Hepatic stellate cell (primary cell): Measurements from ENCODE around the gene ODF2L.

Source experiments
- DNase-seq: peaks from one replicate; pipeline ENCODE4 v3.0.0; 2011; ENCODE audit warnings: low spot score

ODF2L gene, protein sequence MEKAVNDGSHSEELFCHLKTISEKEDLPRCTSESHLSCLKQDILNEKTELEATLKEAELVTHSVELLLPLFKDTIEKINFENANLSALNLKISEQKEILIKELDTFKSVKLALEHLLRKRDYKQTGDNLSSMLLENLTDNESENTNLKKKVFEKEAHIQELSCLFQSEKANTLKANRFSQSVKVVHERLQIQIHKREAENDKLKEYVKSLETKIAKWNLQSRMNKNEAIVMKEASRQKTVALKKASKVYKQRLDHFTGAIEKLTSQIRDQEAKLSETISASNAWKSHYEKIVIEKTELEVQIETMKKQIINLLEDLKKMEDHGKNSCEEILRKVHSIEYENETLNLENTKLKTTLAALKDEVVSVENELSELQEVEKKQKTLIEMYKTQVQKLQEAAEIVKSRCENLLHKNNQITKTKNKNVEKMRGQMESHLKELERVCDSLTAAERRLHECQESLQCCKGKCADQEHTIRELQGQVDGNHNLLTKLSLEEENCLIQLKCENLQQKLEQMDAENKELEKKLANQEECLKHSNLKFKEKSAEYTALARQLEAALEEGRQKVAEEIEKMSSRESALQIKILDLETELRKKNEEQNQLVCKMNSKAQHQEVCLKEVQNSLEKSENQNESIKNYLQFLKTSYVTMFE

DNA sequence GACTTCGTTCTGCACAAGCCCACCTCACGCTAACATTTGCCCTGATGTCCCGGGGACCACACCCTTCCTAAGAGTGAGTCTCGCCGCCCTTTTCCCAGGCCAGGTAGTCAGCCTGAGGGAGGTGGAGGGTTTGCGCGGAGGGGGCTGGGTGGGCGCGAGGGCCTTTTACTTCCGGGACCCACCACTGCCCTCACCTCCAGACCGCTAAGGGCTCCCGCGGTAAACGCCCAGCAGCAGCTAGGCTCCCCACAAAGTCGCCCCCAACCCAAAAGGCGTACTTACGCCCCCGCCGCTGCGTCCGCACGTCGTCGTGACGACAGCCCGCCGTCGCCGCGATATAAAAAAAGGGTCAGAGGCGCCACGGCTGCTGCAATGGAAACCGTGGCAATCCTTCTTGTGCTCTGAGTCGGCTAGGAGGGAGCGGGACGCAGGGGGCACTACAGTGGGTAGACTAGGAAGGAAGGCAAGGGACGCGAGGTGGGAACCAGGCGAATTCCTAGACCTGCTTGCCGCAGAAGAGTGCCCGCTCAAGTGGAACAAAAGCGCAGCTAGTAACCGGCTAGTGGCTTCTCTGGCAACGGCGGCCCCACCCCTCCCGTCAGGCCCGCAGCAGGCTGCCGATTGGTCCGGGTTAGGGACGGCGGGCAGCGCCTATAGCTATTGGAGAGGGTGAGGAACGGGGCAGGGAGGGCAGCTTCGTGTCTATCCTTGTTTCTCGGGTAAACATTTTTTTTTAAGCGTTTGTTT is at the start of gene ODF2L:
ODF2L (minus strand) TSS at position 573 of the 747 bp plus-strand sequence. CDS start 9,296 bp downstream, outside the sequence.
- DNase-seq = peak; percentile 80

GRCh38 chr1:86445919-86446318 is 49.8 kb upstream of the ODF2L start:
- no peak for DNase-seq

- no peak for DNase-seq
These were observed 45.9 kb upstream of the ODF2L start for GRCh38 chr1:86441997-86442396.

GRCh38 chr1:86441581-86441980 is 45.5 kb upstream of the ODF2L start:
- no peak for DNase-seq

- no peak for DNase-seq
These were observed 39.9 kb upstream of the ODF2L start for GRCh38 chr1:86436041-86436440.

DNA sequence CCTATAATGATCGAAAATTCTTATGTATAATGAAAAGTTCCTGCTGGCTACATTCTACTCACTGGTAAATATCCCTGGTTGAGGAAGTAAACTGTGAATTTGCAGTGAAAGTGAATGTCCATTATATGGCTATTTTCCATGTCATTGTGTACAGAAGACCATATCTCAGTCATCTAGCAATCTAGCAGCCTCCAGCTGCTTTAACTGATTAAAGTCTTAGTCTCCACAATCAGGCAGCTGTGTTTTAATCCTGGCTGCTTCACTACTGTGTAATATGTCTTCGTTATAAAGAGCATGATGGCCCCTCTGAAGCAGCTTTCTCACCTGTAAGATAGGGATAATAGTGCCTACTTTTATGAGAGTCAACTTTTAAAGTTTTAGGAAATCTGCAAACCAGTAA is 39.2 kb upstream of the ODF2L start:
- DNase-seq = no peak

DNA sequence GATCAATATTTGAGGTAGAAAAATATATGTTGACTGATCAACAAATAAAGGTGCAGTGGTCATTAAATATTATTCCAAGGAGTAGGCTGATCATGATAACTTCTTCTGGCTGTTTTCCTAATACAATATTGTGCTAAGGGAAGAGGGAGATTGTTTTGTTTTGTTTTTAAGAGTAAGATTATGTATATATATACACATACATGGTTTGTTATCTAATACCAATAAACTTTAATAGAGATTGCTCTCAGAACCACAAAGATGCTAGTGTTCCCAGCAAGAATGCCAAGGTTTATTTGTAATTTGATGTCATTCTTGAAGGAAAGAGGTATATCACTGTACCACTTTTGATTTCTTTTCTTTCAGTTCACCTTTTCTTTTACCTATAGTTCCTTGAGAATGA is 37.9 kb upstream of the ODF2L start:
- DNase-seq = no peak

DNA sequence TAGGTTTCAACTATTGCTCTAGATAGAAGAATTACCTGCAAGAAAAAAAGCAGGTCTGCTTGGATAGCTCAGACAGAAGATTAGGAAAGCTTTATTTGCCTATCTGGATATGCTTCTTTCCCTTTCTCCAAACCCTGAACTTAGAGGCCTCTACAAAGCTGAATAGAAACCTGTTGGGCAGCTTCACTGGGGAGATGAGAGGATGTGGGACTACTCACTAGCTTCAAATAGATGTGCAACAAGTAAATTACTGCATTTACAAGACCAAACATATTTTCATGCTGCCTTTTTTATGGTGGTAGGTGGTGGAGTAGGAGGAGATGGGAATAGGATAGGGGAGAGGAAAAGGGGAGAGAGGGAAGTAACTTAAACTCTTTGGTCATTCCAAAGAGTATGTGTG is 34.3 kb upstream of the ODF2L start:
- DNase-seq = no peak

GRCh38 chr1:86429835-86430234 is 33.7 kb upstream of the ODF2L start:
- DNase-seq = peak; percentile 58

GRCh38 chr1:86429122-86429725 is 33.1 kb upstream of the ODF2L start:
- DNase-seq = no peak

GRCh38 chr1:86423873-86424272 is 27.8 kb upstream of the ODF2L start, which contains the start of gene CLCA2:
CLCA2 (plus strand) TSS chr1:86424171; CDS start chr1:86424248, 77 bp downstream.
- no peak for DNase-seq

DNA sequence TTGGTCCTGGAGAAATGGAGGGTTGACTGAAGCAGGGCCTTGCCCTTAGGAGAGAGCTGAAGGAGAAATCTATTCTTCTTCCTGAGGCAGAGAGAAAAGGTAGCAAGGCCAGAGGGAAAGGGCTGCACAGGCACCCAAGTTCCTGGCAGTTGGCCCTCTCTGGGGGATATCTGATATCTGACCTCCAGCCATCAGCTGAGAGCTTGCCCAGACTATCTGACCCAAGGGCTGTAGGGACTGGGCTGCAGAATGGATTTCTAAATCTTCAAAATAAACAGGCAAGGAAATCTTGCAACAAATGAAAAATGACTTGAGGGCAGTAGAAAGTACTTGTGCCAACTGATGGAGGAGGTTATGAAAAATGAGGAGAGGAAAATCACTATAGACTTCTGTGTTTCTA is 27.4 kb upstream of the ODF2L start:
- no peak for DNase-seq

GRCh38 chr1:86421601-86422280 is 25.6 kb upstream of the ODF2L start:
- no peak for DNase-seq

DNA sequence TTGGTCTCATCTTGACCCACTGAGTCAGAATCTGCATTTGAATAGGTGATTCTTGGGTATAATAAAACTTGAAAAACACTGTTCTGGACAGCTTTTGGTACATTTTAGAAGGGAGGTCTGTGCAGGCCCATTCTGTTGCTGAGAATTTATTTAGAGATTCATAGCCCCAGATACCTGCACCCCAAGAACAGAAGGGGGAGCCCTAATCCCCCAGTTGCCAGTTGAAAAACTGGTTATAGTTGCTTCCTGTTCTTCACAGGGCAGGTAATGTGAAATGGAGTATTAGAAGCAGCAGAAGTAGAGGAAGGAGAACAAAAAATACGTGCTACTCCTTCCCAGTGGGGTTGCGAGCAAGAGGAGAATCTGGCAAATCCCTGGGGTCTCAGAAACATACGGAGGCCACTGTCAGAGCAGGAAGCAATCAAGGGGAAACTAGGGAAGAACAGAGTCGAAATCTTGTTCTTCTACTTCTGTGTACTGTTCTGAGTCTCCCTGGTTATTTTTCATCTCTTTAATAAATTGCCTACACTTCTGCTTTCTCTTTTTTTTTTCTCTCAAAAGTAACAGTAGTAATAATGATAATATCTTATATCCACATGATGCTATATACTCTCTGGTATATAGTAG is 23.3 kb upstream of the ODF2L start:
- DNase-seq = peak; percentile 14

GRCh38 chr1:86416343-86416742 is 20.2 kb upstream of the ODF2L start:
- DNase-seq = no peak

DNA sequence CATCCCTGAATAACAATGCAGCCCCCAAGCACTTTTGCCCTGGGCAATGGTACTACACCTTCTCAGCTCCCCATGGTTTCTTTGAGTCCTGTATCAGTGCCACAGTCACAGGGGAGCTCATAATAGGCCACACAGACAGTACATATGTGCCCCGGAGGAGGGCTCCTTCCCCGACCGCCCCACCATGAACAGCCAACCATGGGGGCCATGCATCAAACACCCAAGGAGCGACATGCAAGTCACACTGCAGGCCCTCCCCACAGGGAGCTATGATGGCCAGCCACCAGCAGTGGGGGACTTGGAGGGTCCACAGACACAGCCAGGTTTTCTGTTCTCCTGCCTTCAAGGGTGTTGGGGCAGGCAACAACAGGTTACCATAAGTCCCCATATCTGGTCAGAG is 14.8 kb upstream of the ODF2L start:
- DNase-seq = no peak

DNA sequence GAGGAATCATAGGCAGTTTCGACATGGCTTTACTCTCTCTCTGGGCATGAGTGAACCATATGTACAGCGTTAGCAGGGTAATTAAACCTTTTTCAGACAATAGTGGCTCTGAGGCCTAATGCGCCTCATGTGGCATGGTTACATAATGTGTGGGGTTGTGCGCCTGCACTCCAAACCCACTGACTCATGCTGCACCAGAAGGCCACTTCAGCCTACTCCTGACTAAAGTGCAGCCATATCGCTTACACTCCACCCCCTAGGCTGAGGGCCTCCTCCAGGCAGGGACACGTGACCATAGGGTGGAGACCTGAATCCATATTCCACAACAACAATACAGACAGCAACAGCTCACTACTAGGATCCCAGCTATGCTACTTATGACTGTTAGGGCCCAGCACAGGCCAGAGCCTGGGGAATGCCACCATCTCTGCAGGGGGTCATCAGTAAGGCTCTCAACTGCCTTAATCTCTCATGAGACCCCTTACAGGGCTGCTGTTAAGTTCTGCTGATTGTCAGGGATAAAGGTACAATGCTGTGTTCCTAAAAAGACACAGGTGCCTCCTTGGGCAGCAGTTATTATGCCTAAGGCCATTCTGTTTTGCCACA is 13.4 kb upstream of the ODF2L start:
- DNase-seq = no peak

DNA sequence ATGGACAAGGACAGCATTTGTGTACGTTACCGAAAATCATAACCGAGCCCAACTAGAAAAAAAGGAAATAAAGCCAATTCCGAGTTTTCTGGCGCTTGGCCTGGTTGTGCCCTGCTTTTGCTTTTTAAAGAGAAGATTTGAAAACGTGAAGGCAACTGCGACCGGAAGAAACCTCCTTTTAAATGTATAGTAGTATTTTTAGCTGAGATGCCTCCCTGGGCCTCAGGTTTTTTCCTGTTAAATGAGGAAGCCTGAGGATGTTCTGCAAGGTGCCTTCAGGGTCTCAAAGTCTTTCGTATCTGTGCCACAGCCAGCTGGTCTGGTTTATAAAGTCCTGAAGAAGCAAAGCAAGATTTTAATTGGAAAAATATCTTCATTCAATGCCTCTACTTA is 371 bp upstream of the ODF2L start:
- no peak for DNase-seq

DNA sequence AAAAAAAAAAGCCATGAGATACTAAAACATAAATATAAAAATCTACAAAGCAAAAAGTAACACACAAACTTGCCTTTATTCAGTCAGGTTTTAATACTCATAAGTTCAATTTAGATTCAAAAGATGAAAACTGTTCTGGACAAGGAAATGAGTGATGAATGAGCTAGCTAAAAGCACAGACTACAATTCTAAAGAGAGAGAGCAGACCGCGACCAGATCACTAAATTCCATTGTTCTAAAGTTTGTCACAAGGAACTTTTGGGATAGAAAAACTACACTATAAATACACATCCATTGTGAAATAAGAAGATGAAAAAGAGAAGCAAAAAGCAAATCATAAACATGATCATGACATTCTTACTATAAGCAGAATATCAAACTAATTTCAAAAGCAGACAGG is 1.7 kb downstream of the ODF2L start:
- no peak for DNase-seq

DNA sequence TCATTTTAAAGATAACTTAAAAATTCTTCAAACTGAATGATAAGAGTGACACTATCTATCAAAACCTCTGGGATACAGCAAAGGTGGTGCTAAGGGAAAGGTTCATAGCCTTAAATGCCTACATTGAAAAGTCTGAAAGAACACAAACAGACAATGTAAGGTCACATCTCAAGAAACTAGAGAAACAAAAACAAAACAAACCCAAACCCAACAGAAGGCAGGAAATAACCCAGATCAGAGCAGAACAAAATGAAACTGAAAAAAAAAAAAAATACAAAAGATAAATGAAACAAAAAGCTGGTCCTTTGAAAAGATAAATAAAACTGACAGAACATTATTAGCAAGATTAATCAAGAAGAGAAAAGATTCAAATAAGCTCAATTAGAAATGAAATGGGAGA is 6.8 kb downstream of the ODF2L start:
- no peak for DNase-seq

- DNase-seq = no peak
These were observed 7.3 kb downstream of the ODF2L start for GRCh38 chr1:86388777-86389176.
